GM19467 (cell line): ENCODE data around the gene POU6F2.
"Not testable (repeated sequence)": the region's sequence is repeated elsewhere in the genome, so short reads cannot be mapped to it uniquely, and the experiment has no call there.

ENCODE experiments used
- ATAC-seq: cut with Tn5 transposase; IDR thresholded peaks from one replicate; pipeline ENCODE4 v1.9.1; 2021; ENCODE audit warnings: mild to moderate bottlenecking, moderate library complexity; ENCODE audit not compliant: unreplicated experiment

The POU6F2 gene

DNA sequence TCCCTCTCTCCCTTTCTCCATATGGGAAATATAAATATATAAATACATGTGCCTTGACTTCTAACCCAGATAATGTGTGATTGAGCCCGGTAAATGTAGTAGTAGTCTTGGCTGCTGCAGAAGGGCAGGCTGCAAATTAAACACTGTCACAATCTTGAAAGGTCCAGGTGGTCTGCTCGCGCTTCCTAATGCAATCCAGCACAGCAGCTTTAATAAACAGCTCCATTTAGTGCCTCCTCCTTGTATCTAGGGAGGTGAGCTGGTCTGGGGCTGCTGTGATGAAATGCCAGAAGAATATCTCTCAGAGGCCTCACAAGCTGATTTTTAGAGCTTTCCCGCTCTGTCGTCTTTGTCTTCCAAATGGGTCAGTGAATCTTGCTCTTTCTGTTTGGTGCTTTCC is 782 bp downstream of the POU6F2 start:
- no peak for ATAC-seq

DNA sequence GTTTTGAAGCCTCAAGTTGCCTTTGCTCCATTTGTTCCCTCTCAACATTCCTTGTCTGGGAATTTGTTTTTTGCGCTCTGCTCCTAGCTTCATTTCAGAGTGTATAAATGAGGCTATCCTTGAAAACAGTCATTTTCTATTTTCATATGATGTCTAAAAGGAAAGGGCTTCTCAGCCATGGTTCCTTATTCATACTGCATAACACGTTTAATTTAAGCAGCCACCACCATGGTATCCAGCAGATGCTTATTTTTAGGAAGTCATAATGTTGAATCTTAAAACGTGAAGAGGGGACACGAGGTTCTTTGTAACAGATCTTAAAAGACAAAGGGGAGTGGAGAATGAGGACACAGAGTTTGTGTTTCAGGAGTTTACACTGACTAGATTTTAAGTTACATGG is 14.5 kb downstream of the POU6F2 start:
- no peak for ATAC-seq

DNA sequence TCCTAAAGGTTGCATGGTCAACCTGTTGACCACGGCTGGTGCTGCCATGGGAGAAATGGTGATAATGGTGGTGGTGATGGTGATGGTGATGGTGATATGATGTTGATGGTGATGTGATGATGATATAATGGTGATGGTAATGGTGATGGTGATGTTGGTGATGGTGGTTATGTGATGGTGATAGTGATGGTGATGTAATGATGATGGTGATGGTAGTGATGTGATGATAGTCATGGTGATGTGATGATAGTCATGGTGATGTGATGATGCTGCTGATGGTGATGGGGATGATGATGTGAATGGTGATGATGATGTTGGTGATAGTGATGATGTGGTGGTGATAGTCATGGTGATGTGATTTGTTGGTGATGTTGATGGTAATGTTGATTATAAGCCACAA is 23.9 kb downstream of the POU6F2 start:
- ATAC-seq: no peak

DNA sequence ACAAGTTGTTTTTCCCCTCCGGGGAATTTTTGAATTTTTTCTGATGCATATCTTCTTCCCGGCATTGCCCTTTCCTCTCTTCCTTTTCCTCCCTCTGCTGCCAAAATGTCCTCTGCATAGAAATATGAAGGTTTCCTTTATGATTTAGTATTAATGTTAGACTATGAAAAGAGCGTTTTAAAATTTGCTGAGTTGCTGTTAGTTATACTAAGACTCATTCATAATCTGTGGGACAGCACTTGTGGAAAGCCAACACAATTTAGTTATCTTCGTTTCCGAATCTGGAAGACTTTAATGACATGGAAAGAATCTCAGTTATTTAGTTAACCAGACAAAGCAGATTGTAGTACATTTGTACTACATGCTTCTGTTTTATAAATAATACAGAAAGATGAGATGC is 25.0 kb downstream of the POU6F2 start:
- ATAC-seq: no peak

DNA sequence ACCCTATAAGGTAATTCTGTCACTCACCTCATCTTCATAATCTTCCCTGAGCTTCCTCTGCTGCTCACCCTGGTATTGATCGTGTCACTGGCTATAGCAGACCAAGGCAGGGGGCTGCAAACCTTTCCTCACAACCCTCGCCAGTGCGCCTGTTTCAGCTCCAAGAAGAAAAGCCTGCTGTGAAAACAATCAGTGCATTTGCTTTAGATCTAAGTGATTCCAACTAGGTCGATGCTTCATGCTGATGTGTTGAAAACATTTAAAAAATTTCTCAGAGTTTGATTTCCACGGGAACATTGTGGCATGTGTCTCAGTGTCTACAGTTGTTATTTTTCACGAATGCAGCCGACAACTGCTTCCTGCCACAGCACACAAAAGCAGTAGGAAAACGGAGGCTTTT is 27.3 kb downstream of the POU6F2 start:
- ATAC-seq: no peak

DNA sequence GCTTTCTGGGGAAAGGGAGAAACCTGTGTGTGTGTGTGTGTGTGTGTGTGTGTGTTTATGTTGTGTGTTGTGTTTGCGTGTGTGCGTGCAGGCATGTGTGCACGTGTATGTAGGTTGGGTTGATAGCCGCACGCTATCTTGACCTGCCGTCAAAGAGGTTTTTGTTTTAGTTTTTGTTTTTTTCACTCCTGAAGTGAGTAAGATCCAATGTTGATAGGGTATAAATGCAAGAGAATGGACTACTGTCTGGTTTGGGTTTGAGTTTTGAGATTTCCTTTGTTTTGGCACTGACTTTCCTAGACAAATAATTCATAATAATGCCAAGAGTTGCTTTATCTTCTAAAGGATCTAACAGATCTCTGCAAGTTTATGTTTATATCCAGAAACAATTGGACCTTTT is 27.8 kb downstream of the POU6F2 start:
- ATAC-seq: no peak

DNA sequence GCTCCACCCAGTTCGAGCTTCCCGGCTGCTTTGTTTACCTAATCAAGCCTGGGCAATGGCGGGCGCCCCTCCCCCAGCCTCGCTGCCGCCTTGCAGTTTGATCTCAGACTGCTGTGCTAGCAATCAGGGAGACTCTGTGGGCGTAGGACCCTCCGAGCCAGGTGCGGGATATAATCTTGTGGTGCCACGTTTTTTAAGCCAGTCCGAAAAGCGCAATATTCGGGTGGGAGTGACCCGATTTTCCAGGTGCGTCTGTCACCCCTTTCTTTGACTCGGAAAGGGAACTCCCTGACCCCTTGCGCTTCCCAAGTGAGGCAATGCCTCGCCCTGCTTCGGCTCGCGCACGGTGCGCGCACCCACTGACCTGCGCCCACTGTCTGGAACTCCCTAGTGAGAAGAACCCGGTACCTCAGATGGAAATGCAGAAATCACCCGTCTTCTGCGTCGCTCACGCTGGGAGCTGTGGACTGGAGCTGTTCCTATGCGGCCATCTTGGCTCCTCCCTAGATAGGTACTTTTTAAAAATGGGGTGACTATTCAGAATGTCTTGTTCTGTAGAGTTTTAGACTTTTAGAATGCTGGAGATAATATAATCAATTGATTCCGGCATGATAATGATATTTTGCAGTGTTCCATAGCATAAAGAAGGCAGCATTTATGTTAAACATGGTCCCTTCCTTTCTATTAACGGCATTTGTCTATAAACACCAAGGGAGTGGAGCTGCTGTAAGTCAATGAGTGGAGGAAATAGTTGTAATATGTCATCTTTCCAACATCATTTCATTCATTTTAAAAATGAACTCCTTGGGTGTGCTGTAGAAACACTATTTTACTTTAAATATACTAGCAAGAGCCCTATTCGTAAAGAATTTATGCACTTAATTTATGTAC is 35.6 kb downstream of the POU6F2 start:
- ATAC-seq: not testable (repeated sequence)

DNA sequence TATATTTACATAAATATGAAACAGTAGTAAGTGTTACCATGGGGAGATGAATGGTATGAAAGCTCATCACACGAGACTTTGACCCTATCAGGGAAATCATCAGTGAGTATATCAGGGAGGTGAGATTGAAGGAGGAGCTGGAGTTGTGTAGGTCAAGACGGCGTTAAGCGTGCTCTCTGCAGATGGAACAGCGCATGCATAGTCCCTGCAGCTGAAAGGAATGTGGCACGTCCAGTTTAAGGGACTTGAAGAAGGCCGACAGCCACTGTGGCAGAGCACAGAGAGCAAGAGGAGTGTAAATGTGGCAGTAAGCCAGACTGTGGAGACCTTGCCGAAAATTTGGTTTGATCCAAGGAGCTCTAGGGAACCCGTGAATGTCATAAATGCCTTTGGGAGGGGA is 38.9 kb downstream of the POU6F2 start:
- no peak for ATAC-seq

DNA sequence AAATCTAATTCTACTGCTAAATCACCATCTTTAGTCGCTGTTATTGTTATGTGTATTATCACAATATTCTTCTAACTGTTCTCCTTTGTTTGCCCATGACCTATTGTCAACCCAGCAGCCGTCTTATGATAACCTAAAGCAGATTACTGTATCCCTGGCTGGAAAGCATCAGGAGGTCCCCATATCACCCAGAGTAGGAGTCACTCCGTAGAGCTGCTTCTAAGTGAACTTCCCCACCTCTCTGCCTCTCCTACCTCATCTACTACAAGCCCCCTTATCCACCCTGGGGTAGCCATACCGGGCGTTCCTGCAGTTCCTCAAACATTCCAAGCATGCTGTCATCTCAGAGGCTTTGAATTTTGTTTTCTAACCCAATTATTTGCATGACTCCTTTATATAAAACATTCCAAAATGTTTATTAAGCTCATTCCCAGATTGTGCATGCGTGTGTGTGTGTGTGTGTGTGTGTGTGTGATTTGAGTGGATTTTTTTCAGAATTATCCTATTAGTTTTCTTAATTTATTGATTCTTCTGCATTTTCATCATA is 39.7 kb downstream of the POU6F2 start:
- ATAC-seq: no peak

DNA sequence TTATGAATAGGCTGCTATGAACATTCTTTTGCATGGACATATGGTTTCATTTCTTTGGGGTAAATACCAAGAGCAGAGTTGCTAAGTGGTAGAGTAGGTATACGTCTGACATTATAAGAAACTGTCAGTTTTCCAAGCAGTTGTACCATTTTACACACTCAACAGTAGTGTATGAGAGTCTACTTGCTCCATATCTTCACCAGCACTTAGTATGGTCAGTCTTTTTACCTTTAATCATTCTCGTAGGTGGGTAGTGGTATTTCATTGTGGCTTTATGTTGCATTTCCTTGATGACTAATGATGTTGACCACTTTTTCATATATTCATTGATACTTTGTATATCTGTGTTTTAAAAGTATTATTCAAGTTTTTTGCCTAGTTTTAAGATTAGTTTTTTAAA is 45.1 kb downstream of the POU6F2 start:
- no peak for ATAC-seq

DNA sequence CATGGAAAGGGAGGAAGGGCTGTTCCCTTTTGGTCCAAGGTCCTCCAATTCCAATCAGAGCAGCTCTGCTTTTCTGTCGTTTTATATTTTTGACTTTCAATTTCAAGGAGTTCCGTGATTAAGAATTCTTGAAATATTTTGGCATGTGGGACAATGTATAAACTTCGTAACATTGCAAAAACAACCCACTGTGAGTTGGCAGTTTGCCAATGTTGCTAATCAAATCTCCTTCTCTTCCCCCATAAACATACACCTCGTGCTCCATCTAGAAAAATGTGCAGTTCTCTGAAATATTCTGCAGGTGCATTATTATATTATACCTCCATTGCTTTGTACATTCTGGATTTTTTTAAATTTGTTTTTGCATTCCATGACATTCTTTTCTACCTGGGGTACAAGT is 49.8 kb downstream of the POU6F2 start:
- no peak for ATAC-seq

DNA sequence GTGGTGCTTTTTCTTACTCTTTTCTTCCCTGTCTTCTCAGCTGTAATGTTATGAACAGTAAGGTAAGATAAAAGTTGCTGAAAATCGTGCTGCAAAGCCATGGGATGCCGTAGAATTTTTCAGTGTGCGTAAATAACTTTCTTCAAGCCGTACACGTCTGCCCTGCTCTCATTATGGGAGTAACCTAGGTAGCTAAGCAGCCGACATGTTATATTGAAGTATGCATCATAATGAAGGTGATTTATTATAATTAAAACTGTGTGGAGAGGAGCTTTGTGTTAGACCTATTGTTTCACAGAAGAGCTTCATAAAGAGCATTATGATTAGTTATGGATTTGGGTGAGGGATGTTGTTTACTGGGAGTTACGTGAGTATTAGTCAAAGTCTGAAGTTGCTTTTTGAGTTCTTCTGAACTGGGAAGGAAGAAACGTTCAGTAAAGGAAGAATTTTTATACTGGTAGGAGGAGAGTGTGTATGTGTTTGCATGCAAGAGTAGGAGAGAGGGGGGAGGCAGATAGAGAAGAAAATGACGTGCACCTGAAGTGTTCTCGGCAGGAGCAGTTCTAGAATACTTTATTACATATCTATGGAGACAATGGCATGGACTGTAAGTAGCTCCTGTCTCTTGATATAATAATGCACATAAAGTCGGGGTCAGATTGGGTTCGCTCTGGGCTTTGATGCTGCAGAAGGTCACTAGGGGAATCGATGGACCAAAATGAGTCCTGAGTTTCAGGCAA is 56.3 kb downstream of the POU6F2 start:
- ATAC-seq: no peak

DNA sequence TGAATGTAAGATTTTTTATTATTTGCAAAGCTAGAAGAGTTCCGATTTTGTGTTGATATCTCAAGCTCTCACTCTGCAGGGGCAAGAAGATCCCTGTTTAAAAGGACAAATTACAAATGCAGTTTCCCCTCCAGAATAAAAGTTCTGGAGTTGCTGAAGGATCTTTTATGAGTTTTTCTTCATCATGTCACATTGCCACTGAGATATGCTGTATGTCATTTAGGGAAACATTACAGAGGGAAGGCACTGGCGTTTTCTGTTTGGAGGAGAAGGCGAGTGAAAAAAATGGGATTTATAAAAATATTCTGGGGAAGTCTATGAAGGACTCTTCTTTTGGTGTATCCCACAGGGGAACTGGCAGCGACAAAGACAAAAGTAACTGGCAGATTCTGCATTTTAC is 57.4 kb downstream of the POU6F2 start:
- no peak for ATAC-seq

DNA sequence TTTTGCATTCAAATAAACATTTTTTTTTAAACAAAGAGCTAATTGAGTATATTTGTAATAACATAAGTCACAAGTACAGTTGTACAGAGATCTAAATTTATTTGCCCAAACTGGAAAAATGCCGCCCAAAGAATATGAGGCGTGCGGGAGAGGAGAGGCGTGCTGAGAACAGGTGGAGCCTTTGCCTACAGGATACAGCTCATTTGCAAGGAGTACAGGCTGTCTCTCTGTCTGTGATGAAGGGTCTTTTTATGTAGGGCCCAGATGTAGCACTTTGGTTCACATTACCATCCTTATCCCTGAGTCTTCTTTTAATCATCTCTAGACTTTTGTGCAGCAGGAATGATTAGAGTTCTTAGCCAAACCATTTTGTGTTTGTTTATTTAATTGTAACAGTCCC is 58.2 kb downstream of the POU6F2 start:
- no peak for ATAC-seq

DNA sequence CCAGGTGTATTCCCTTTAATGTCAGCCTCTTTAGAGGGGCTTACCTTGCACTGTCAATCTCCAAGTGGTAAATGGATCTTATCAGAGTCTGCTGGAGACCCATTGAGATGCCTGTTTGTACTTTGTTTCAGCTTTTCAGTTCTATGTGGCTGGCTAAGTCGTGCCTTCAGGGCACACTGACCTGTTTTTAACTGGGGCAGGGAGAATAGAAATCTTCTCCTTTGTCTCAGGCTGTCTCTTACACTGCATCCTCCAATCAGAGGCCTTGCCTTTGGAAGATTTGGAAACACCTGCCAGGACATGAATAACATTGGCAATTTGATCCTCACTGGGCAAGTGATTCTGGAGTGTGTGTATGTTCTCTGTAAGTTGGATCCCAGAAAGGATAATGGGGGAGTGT is 65.0 kb downstream of the POU6F2 start:
- no peak for ATAC-seq

DNA sequence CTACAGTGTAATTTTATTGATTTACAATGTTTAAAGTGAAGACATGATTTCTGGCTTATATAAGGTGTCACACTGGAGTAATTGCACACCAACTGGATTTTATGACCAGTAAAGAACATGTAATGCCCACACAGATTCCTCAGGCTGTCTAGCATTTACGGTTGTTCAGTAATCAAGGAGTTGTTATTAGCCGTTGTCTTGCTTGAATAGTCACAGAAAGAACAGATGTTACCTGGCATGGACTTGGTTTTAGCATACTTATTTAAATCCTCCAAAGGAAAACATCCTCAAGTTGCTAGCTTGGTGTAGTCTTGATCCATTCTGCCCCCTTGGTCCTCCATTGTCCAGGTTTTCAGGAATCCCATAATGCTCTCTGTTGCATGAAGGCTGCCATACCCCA is 65.8 kb downstream of the POU6F2 start:
- no peak for ATAC-seq

DNA sequence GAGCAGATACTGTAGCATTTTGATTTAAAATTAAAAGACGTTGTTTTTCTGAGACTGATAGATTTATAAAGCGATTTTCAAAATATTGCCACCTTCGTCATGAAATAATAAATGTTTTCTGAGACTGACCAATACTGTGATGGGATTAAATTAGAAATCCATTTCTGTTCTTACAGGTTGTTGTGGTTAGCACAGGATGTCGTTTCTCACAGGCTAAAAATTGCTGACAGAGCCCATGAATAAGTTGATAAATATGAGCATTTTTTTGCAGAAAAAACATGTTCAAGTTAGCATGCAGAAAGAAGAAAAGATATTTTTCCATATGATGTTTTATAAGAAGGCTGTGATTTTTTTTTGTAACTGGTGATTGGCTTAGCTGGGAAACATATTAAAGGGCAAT is 66.8 kb downstream of the POU6F2 start:
- no peak for ATAC-seq

DNA sequence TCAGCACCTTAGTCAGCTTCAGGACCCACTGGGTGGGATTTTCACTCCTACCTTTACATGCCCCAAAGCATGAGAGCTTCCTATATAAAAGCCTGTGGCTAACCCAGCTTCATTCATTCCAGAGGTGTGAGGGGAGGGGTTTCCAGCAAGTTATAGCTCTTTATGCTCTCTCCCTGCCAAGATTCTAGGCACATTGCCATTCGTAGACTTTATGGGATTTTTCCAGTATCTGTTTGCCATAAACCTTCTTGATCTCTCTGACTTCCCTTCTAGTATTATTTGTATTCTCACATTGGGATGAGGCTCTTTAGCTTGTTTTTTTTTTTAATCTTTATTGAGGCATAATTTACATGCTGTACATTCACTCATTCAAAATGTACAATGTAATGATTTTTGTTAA is 67.5 kb downstream of the POU6F2 start:
- ATAC-seq: no peak

DNA sequence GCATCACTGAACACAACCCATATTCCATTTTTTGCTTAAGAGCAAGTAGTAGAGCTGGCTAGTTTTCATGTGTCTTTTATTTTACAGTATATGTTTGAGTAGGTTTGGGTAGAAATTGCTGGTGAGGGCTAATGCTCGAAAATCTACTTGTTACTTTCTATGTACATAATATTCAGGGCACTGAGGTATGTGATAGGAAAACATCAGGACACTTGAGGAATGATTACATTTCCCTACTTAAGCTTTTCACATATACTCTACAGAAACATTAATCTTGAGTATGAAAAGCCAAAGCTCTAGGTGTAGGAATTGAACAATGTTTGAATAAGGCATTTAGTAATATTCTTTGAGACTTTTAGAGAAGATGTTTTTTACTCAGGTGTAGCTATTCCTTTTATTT is 73.6 kb downstream of the POU6F2 start:
- ATAC-seq: no peak

DNA sequence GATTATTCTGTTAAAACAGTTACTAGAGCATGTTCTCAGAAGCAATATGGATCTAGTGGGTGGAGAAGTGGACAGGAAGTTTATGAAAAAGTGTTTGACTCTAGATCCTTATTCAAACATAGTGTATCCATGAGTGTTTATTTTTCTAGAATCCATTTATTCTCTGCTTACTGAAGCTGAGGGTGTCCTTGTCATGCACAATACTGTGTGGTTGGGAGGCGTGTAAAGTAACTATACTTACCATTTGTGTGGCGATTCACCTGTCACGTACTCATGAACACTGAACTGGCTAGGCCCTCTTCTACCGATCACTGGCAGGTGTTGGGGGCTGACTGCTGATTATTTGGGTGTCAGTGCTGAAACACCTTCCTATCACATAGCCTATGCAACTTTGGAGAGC is 74.0 kb downstream of the POU6F2 start:
- ATAC-seq: no peak

DNA sequence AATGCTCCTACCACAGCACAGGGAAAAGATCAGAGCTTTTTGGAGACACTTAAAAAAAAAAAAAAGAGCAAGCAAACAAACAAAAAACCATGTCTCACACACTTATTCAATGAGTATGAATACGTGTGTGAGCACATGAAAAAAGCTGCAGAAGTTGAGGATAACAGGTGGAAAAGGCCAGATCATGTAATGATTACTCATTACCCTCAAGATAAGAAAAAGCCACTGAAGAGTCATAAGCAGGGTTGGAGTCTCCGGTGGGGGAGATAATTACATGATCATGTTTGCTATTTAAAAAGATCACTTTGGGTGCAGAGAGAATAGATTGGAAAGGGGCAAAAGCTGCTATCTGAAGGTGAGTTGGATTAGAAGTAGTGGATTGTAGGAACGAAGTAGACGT is 77.0 kb downstream of the POU6F2 start:
- ATAC-seq: no peak

DNA sequence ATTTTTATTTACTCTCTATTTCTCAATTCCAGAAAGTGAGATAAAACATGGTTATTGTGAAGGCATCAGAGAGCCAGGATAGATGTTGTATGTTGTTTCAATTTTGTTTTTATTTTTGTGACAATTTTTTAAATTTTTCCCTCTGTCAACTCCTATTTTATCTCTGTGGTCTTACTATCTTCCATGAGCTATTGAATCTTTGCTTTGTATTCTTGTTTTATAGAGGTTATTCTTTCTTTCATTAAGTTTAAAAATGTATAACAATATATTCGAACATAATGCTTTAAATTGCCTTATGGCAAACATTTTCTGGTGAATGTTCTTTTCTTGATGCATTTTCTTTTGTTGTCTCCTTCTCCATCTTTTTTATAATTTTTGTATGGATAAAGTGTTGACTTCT is 78.4 kb downstream of the POU6F2 start:
- ATAC-seq: no peak
